Naive thymus-derived CD4-positive, alpha-beta T cell (primary cell): ENCODE measurements around the gene POC1A. TPM values are rescaled to one million over a fixed set of nuclear protein-coding genes. Genes with fewer than 3 reads are reported as not detected.

Source experiments
- ATAC-seq: fragments of 150-1000 bp; cut with Tn5 transposase; 2 replicates; pipeline ENCODE4 v1.10.0; 2021; ENCODE audit warnings: mild to moderate bottlenecking, moderate library complexity
- CTCF ChIA-PET: fragments of 350-600 bp; sonication (Branson Sonifier 250); formaldehyde crosslinking; loops from one replicate; lab custom pipeline; 2021; ENCODE audit warnings: antibody characterized with exemption; lab: Charles Lee
- POLR2A ChIA-PET: fragments of 350-600 bp; sonication (Branson Sonifier 250); formaldehyde crosslinking; loops from one replicate; lab custom pipeline; 2021; ENCODE audit warnings: antibody characterized with exemption, inconsistent platforms; lab: Charles Lee
- DNase-seq, 9 donors: peaks; one replicate each; pipeline versions ENCODE4 v3.0.0 to v3.0.0-alpha.2; 2020 to 2022; ENCODE audit warnings: mixed read lengths in 1 of 9
- H3K27ac ChIP-seq: one replicate; pipeline ENCODE4 v1.7.0; 2013; ENCODE audit warnings: mild to moderate bottlenecking, low read depth, low read length, moderate library complexity
- H3K27me3 ChIP-seq, 2 donors: one replicate each; pipeline ENCODE4 v1.7.0; 2013; ENCODE audit warnings: low read length in 2 of 2, mild to moderate bottlenecking in 2 of 2, moderate library complexity in 2 of 2; ENCODE audit not compliant: control insufficient read depth in 2 of 2, insufficient read depth in 2 of 2
- H3K36me3 ChIP-seq, 3 experiments: 1 replicate in 2 of 3; 2 replicates in 1 of 3; pipeline ENCODE4 v1.7.0; 2013; ENCODE audit warnings: low read length in 3 of 3, mild to moderate bottlenecking in 3 of 3, moderate library complexity in 1 of 3; ENCODE audit not compliant: insufficient read depth in 3 of 3, control insufficient read depth in 2 of 3
- H3K4me1 ChIP-seq, 2 donors: one replicate each; pipeline ENCODE4 v1.7.0; 2013; ENCODE audit warnings: low read length in 2 of 2, mild to moderate bottlenecking in 2 of 2, moderate library complexity in 1 of 2; ENCODE audit not compliant: control insufficient read depth in 2 of 2, insufficient read depth in 2 of 2
- H3K4me3 ChIP-seq: 2 replicates; pipeline ENCODE4 v1.7.0; 2013; ENCODE audit warnings: mild to moderate bottlenecking, low read length
- H3K9me3 ChIP-seq, 3 experiments: 1 replicate in 2 of 3; 2 replicates in 1 of 3; pipeline ENCODE4 v1.7.0; 2013; ENCODE audit warnings: low read length in 3 of 3; ENCODE audit not compliant: control insufficient read depth in 2 of 3
- H3K27ac Mint-ChIP-seq, 9 donors: one replicate each; pipeline ENCODE4 v1.8.0; 2020 to 2022; ENCODE audit warnings: mixed read lengths in 9 of 9, mild to moderate bottlenecking in 8 of 9, moderate library complexity in 5 of 9, inconsistent platforms in 2 of 9
- H3K27me3 Mint-ChIP-seq, 5 donors: one replicate each; pipeline ENCODE4 v1.8.0; 2021 to 2022; ENCODE audit warnings: mixed read lengths in 5 of 5, mild to moderate bottlenecking in 1 of 5
- H3K36me3 Mint-ChIP-seq, 5 donors: one replicate each; pipeline ENCODE4 v1.8.0; 2020 to 2022; ENCODE audit warnings: mixed read lengths in 5 of 5, mild to moderate bottlenecking in 3 of 5, inconsistent platforms in 1 of 5
- H3K4me1 Mint-ChIP-seq, 7 donors: one replicate each; pipeline ENCODE4 v1.8.0; 2020 to 2022; ENCODE audit warnings: mixed read lengths in 7 of 7, mild to moderate bottlenecking in 3 of 7, inconsistent platforms in 1 of 7
- H3K4me3 Mint-ChIP-seq, 10 donors: one replicate each; pipeline ENCODE4 v1.8.0; 2020 to 2022; ENCODE audit warnings: mild to moderate bottlenecking in 10 of 10, mixed read lengths in 10 of 10, moderate library complexity in 6 of 10, inconsistent platforms in 2 of 10
- H3K9me3 Mint-ChIP-seq, 11 donors: one replicate each; pipeline ENCODE4 v1.8.0; 2020 to 2022; ENCODE audit warnings: mixed read lengths in 11 of 11, mild to moderate bottlenecking in 4 of 11, inconsistent platforms in 1 of 11, moderate library complexity in 1 of 11
- intact Hi-C, 2 donors: fragments of 100-400 bp; cut with micrococcal nuclease; formaldehyde crosslinking; loops; one replicate each; pipeline ENCODE4 v1.15.1; 2023
- polyA plus RNA-seq, 2 donors: library from polyadenylated mRNA; unstranded; fragments of 300-500 nt; fragmentation: Illumina TruSeq; gene quantifications; one replicate each; pipeline ENCODE4 v1.2.3, GENCODE V29; 2021
- total RNA-seq, 6 experiments: library from RNA in 5 of 6; stranded (reverse) in 5 of 6; gene quantifications; 1 replicate in 5 of 6; 2 replicates in 1 of 6; pipeline ENCODE4 v1.2.3 and lab custom pipeline; 2021 to 2026

The POC1A gene
- total and polyA plus RNA-seq, 7 experiments from 2014 or later, result 0.58 to 19.7 (median 1.3) TPM

DNA sequence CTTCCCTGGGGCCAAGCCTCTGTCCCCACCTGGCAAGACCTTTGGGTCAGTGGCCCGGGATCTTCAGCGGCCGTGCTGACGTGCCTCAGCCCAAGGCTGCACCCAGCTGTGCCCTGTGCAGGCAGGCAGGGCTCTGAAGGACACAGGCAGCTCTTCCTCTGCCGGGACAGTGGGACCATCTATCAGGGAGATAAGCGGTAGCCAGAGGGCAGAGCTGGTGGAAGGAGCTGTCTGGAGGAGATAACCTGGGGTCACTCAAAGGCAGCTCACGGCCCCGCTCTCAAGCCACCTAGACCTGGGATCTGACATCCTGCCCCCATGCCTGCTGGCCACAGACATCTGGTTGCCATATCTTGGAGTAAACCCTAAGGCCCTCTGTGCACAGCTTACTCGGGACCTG lies 125.2 kb downstream of the POC1A start:
- Mint-ChIP-seq H3K27ac (no peak overlapping the region), H3K4me3 (no peak overlapping the region), H3K36me3 (no peaks in the 10 kb centered on the region), H3K9me3 (peaks cover 0 to 1% (median 0%) of the 10 kb centered on the region in 11 donors), H3K4me1 (peaks cover 0 to 2% (median 0%) of the 10 kb centered on the region in 7 donors), H3K27me3 (peaks cover 0 to 5% (median 0%) of the 10 kb centered on the region in 5 donors)
- H3K9me3 ChIP-seq, result no peaks in the 10 kb centered on the region
- H3K27ac ChIP-seq, result no peak overlapping the region
- ChIA-PET CTCF (interaction anchor here (0.9 kb wide), 1 partner anchor 11 kb away, joined by 3 read pairs; no protein-coding TSS in a partner anchor), POLR2A (no interaction called here)
- H3K4me1 ChIP-seq, result no peaks in the 10 kb centered on the region
- no peak overlapping the region for H3K4me3 ChIP-seq
- DNase-seq (no peak), ATAC-seq (no peak)
- no peaks in the 10 kb centered on the region for H3K27me3 ChIP-seq
- intact Hi-C loops, result no loop called here
- H3K36me3 ChIP-seq, result no peaks in the 10 kb centered on the region

DNA sequence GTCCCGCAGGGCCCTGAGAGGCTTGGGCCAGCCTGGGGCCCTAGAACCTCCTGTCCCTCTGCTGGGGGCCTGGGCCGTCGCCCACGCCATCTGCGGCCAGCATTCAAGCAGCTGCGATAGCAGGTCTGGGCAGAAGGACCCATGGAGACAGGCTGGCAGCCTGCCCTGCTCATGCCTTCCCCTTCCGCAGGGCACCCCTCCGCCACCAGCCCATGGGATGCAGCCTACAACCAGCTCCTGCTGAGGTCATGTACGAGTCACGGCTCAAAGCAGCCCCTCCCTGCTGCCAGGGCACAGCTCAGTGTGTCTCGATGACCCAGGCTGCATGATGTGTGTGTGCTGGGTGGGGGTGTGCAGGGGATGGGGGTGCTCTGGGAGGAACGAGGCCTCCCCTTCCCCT lies 125.7 kb downstream of the POC1A start:
- Mint-ChIP-seq H3K27ac (no peak overlapping the region), H3K36me3 (no peaks in the 10 kb centered on the region), H3K9me3 (peaks cover 0 to 1% (median 0%) of the 10 kb centered on the region in 11 donors), H3K4me1 (no peaks in the 10 kb centered on the region), H3K27me3 (peaks cover 0 to 5% (median 0%) of the 10 kb centered on the region in 5 donors), H3K4me3 (no peak overlapping the region)
- Histone ChIP-seq H3K4me1 (no peaks in the 10 kb centered on the region), H3K4me3 (no peak overlapping the region), H3K9me3 (no peaks in the 10 kb centered on the region), H3K36me3 (no peaks in the 10 kb centered on the region), H3K27ac (no peak overlapping the region), H3K27me3 (no peaks in the 10 kb centered on the region)
- no peak for ATAC-seq
- ChIA-PET CTCF (no interaction called here), POLR2A (no interaction called here)
- no peak for DNase-seq
- intact Hi-C loops, result no loop called here

DNA sequence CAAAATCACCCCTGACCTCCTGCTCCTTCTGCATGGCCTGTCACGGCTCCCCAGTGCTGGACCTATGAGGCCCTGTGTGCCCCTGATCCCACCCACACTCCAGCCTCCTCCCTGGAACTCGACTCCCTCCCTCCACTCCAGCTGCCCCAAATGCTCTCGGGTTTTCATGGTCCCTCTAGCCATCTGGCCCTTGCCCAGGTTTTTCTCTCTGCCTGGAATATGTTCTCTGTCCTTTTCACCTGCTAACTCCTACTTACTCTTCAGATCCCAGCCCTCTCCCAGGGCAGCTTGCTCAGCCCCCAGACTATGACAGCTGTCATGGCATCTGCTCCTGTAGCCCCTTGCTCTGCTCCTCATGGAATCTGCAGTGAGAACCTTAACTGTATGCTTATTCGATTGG lies 128.2 kb downstream of the POC1A start:
- Mint-ChIP-seq H3K4me3 (no peak overlapping the region), H3K9me3 (peaks cover 0 to 1% (median 0%) of the 10 kb centered on the region in 11 donors), H3K36me3 (no peaks in the 10 kb centered on the region), H3K27ac (peak overlapping the region in 5 of 9 donors; percentile 12 to 78 (median 20)), H3K4me1 (peaks cover 0 to 6% (median 0%) of the 10 kb centered on the region in 7 donors), H3K27me3 (peaks cover 0 to 5% (median 0%) of the 10 kb centered on the region in 5 donors)
- H3K27ac ChIP-seq, result no peak overlapping the region
- H3K36me3 ChIP-seq, result no peaks in the 10 kb centered on the region
- no peaks in the 10 kb centered on the region for H3K4me1 ChIP-seq
- H3K27me3 ChIP-seq, result no peaks in the 10 kb centered on the region
- POLR2A ChIA-PET, result no interaction called here
- H3K9me3 ChIP-seq, result no peaks in the 10 kb centered on the region
- intact Hi-C loops, result no loop called here
- DNase-seq (no peak), ATAC-seq (no peak)
- H3K4me3 ChIP-seq, result no peak overlapping the region
- CTCF ChIA-PET, result no interaction called here

DNA sequence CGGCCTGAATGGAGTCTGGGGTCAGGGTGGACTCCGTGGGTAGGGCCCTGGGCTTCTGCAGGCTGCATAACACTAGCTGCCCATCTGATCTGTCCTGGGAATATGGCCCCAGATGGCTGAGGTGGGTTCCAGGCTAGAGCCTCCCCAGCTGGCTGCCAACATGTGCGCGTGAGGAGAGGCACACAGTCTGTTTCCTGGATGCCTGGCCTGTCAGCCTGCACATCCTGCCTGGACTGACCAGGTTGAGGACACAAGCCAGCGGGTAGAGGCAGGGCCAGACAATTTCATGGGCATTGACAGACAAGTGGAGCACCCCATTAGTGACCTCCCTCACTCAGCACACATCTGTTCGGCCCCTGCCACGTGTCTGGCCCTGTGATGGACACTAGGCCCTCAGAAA lies 128.8 kb downstream of the POC1A start:
- H3K4me3 ChIP-seq, result no peak overlapping the region
- peaks cover 0 to 6% (median 0%) of the 10 kb centered on the region in 7 donors for H3K4me1 Mint-ChIP-seq
- no peaks in the 10 kb centered on the region for H3K36me3 ChIP-seq
- POLR2A ChIA-PET, result no interaction called here
- peaks cover 0 to 1% (median 0%) of the 10 kb centered on the region in 11 donors for H3K9me3 Mint-ChIP-seq
- peaks cover 0 to 5% (median 0%) of the 10 kb centered on the region in 5 donors for H3K27me3 Mint-ChIP-seq
- CTCF ChIA-PET, result no interaction called here
- no peaks in the 10 kb centered on the region for H3K36me3 Mint-ChIP-seq
- no peak overlapping the region for H3K27ac ChIP-seq
- no peak overlapping the region for H3K4me3 Mint-ChIP-seq
- intact Hi-C loops, result no loop called here
- H3K4me1 ChIP-seq, result no peaks in the 10 kb centered on the region
- H3K9me3 ChIP-seq, result no peaks in the 10 kb centered on the region
- peak overlapping the region in 1 of 9 donors; percentile 29 for H3K27ac Mint-ChIP-seq
- ATAC-seq, result no peak
- DNase-seq, result no peak
- H3K27me3 ChIP-seq, result no peaks in the 10 kb centered on the region

Other genes with a start within 250 kb of the POC1A start
- 10 to 100 TPM; 10.2 to 34.2 (median 16.6) TPM for gene RRP9, start 212.5 kb downstream of the POC1A start, total RNA-seq
- 10 to 100 TPM; 19.8 to 33.4 TPM for gene RRP9, start 212.5 kb downstream of the POC1A start, polyA plus RNA-seq
- gene PARP3, start 212.1 kb downstream of the POC1A start, total RNA-seq, result 10 to 100 TPM in 3 of 5 experiments, 1 to 10 TPM in 2; 7.7 to 21.5 (median 11.2) TPM
- 1 to 10 TPM; 3.2 to 7.6 TPM for gene PARP3, start 212.1 kb downstream of the POC1A start, polyA plus RNA-seq
- not detected for gene GPR62, start 199.0 kb downstream of the POC1A start, total RNA-seq
- gene GPR62, start 199.0 kb downstream of the POC1A start, polyA plus RNA-seq, result under 1 TPM in 1 of 2 donors, not detected in 1; 0.08 TPM
- gene PCBP4, start 187.0 kb downstream of the POC1A start, total RNA-seq, result 10 to 100 TPM; 12.1 to 21.1 (median 15.0) TPM
- 10 to 100 TPM in 1 of 2 donors, 1 to 10 TPM in 1; 8.0 to 10.8 TPM for gene PCBP4, start 187.0 kb downstream of the POC1A start, polyA plus RNA-seq
- gene ABHD14B, start 180.4 kb downstream of the POC1A start, total RNA-seq, result 10 to 100 TPM; 25.0 to 80.8 (median 54.5) TPM
- 10 to 100 TPM; 88.1 to 91.5 TPM for gene ABHD14B, start 180.4 kb downstream of the POC1A start, polyA plus RNA-seq
- 10 to 100 TPM in 4 of 5 experiments, 1 to 10 TPM in 1; 9.9 to 23.7 (median 14.7) TPM for gene ABHD14A, start 179.4 kb downstream of the POC1A start, total RNA-seq
- 10 to 100 TPM; 76.3 to 96.9 TPM for gene ABHD14A, start 179.4 kb downstream of the POC1A start, polyA plus RNA-seq
- gene ACY1, start 170.9 kb downstream of the POC1A start, total RNA-seq, result 10 to 100 TPM in 4 of 5 experiments, 1 to 10 TPM in 1; 7.8 to 28.3 (median 12.0) TPM
- 10 to 100 TPM; 12.4 to 13.3 TPM for gene ACY1, start 170.9 kb downstream of the POC1A start, polyA plus RNA-seq
- gene RPL29, start 158.5 kb downstream of the POC1A start, total RNA-seq, result 1,000 to 10,000 TPM; 1,152 to 1,744 (median 1,537) TPM
- 1,000 to 10,000 TPM; 1,720 to 2,133 TPM for gene RPL29, start 158.5 kb downstream of the POC1A start, polyA plus RNA-seq
- 10 to 100 TPM; 12.6 to 41.5 (median 40.4) TPM for gene DUSP7, start 97.9 kb downstream of the POC1A start, total RNA-seq
- gene DUSP7, start 97.9 kb downstream of the POC1A start, polyA plus RNA-seq, result 1 to 10 TPM; 4.9 to 6.9 TPM
- gene ALAS1, start 43.7 kb upstream of the POC1A start, total RNA-seq, result 10 to 100 TPM; 12.6 to 74.3 (median 27.4) TPM
- 10 to 100 TPM; 18.7 to 37.6 TPM for gene ALAS1, start 43.7 kb upstream of the POC1A start, polyA plus RNA-seq
- gene TLR9, start 71.2 kb upstream of the POC1A start, total RNA-seq, result 1 to 10 TPM in 3 of 5 experiments, under 1 TPM in 2; 0.27 to 2.5 (median 1.6) TPM
- gene TLR9, start 71.2 kb upstream of the POC1A start, polyA plus RNA-seq, result under 1 TPM in 1 of 2 donors, not detected in 1; 0.16 TPM
- gene TWF2, start 84.7 kb upstream of the POC1A start, total RNA-seq, result 100 to 1,000 TPM in 1 of 5 experiments, 10 to 100 TPM in 4; 38.7 to 110 (median 63.7) TPM
- gene TWF2, start 84.7 kb upstream of the POC1A start, polyA plus RNA-seq, result 100 to 1,000 TPM; 104 to 147 TPM
- gene PPM1M, start 91.3 kb upstream of the POC1A start, total RNA-seq, result 10 to 100 TPM; 55.8 to 81.0 (median 74.5) TPM
- 100 to 1,000 TPM in 1 of 2 donors, 10 to 100 TPM in 1; 68.8 to 135 TPM for gene PPM1M, start 91.3 kb upstream of the POC1A start, polyA plus RNA-seq
- 100 to 1,000 TPM; 112 to 161 (median 135) TPM for gene WDR82, start 124.2 kb upstream of the POC1A start, total RNA-seq
- gene WDR82, start 124.2 kb upstream of the POC1A start, polyA plus RNA-seq, result 100 to 1,000 TPM; 127 to 181 TPM
- gene GLYCTK, start 133.4 kb upstream of the POC1A start, total RNA-seq, result 10 to 100 TPM; 24.3 to 38.3 (median 32.8) TPM
- gene GLYCTK, start 133.4 kb upstream of the POC1A start, polyA plus RNA-seq, result 10 to 100 TPM in 1 of 2 donors, 1 to 10 TPM in 1; 8.0 to 15.5 TPM
- gene DNAH1, start 161.9 kb upstream of the POC1A start, total RNA-seq, result 10 to 100 TPM; 32.1 to 69.2 (median 49.0) TPM
- 1 to 10 TPM in 1 of 2 donors, under 1 TPM in 1; 0.35 to 1.7 TPM for gene DNAH1, start 161.9 kb upstream of the POC1A start, polyA plus RNA-seq